Measurements from ENCODE around the gene IQGAP2.

IQGAP2 gene

DNA sequence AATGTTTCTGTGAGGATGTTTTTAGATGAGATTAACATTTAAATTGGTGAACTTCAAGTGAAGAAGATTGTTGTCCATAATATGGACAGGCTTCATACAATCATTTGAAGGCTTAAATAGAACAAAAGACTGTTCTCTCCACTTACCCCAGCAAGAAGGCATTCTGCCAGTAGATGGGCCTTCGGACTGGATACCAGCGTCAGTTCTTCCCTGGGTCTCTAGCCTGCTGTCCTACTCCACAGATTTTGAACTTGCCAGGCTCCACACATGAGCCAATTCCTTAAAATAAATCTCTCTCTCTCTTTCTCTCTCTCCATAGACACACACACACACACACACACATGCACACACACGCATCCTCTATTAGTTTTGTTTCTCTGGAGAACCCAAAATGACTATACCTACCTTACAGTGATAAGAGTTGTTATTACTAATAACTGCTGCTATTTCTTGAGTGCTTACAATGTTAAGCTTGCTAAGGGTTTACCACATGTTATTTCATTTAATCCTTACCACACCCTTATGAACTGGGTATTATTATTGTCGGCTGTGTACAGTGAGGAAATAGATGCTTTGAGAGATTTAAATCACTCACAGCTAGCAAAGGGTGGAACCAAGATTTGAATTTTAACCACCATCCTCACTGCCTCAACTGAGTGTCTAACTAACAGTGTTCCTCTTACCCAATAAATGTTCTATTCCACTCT is 19.8 kb upstream of the IQGAP2 start:
- no peak for DNase-seq (ENCODE audit: low read depth in 2 of 2)

DNA sequence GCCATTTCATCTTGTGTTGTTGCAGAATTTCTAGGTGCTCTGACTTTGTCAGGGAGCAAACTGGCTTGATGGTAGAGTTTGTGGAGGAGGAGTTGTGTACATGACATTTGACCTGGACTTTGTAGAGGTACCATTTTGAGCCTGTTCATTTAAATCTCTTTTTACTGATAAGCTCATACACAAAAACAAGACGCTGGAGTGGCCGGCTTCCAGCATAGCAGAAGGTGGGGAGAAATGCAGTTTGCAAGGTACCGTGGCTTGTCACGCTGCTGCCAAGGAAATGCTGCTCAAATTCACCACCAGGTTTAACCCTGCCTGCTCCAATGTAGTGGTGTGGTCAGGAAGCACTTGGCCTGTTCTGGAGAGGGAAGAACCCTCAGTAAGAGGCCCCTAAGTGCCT is 18.9 kb upstream of the IQGAP2 start:
- no peak for DNase-seq (ENCODE audit: low read depth in 2 of 2)

- DNase-seq (ENCODE audit: low read depth in 2 of 2) = no peak
These were observed 18.4 kb upstream of the IQGAP2 start for GRCh38 chr5:76384705-76385104.

DNA sequence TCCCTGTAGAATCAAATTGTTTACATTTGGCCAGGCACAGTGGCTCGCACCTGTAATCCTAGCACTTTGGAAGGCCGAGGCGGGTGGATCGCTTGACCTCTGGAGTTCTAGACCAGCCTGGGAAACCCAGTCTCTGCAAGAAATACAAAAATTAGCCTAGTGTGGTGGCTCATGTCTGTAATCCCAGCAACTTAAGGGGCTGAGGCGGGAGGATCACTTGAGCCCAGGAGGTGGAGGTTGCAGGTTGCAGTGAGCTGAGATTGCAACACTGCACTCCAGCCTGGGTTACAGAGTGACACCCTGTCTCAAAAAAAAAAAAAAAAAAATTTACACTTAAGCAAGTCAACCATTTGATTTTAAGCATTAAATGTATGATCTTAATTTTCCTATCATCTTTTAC is 17.5 kb upstream of the IQGAP2 start:
- DNase-seq (ENCODE audit: low read depth in 2 of 2) = no peak

GRCh38 chr5:76386360-76386759 is 16.7 kb upstream of the IQGAP2 start:
- DNase-seq (ENCODE audit: low read depth in 2 of 2) = no peak

GRCh38 chr5:76388236-76388635 is 14.8 kb upstream of the IQGAP2 start:
- no peak for DNase-seq (ENCODE audit: low read depth in 2 of 2)

DNA sequence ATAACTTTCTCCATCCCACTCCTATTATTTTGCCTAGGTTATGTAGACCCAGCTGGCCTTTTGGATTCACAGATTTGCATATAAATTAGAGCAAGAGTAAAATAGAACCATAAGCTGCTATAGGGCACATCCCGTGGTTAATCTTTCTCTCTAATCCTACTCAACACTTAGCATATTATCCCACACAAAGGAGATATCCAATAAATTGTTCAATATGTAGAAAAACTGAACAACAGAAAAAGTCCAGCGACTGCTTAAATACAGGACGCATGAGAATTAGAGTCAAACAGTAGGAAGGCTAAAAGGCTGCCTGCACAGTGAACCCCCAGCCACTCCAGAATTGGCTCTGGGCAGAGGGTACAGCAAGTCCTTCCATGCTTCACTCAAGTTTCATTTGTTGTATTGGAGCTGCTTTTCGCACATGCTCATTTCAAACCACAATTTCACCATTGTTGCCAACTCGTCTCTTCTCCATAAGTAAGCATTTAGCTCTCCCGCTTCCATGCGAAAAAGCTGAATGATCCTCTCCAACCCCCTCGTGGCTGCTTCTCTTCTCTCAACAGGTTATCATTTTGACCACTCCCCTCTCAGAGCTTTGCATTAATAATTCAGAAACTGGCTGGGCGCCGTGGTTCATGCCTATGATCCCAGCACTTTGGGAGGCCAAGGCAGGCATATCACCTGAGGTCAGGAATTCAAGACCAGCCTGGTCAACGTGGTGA is 14.1 kb upstream of the IQGAP2 start:
- DNase-seq (ENCODE audit: low read depth in 2 of 2) = no peak

DNA sequence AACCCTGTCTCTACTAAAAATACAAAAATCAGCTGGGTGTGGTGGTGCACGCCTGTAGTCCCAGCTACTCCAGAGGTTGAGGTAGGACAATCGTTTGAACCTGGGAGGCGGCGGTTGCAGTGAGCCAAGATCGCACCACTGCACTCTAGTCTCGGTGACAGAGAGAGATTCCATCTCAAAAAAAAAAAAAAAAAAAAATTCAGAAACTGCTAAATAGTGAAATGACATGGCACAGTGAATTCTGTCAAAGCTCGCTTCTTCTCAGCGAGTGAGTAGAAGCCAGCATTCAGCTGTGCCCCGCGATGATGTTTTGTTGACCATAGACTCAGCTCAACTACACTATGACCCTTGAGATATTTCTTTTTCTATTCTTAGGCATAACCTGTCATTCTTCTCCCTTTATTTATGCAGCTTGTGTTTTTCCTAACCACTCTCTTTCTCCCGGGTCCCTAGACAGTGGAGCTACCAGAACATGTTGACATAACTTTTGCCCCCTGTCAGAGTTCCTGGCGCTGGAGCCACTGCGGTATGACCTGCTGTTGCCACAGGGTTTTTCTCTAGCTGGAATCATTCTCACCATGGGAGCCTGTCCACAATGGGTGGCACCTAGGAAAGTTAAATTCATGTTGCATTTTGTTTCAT is 13.5 kb upstream of the IQGAP2 start:
- DNase-seq (ENCODE audit: low read depth in 2 of 2) = no peak

DNA sequence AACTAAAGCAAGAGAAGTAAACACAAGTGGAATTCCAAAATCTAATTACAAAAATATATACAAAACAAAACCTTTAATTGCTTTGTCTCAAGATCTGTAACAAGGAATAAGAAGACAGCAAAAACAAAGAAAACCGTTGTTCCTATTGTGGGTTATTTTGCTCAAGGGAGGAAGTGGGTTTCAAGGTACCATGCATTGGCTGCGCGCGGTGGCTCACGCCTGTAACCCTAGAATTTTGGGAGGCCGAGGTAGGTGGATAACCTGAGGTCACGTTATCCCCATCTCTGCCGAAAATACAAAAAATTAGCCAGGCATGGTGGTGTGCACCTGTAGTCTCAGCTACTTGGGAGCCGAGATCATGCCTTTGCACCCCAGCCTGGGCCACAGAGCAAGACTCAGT is 12.1 kb upstream of the IQGAP2 start:
- DNase-seq (ENCODE audit: low read depth in 2 of 2) = no peak

DNA sequence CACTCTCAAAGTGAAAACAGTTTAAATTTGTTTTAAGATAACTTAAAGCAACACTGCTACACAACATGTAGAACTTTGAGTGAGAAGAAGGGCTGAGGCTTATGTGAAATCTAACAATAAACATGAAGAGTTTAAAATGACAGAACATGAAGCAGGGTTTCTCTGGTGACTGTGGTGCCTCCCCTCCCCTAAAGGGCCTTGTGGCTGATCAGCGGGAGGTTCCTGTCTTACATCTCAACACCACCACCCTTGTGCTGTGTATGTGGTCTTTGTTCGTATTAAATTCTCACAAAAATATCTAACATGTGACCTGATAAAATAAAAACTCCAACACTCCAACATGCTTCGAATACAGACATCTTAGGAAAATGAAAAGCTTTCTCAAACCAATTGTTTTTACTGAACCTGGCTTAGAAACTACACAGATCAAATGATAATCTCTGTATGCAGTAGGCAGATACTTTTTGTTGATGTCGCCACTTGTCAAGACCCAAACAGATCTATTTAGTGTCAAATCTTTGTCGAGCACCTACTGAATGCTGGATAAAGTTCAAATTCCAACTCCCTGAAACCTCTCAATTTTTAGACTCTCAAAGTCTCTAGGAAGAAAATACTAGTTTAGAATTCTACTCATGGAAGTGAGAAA is 9.9 kb upstream of the IQGAP2 start:
- DNase-seq (ENCODE audit: low read depth in 2 of 2) = no peak

GRCh38 chr5:76397200-76397599 is 5.9 kb upstream of the IQGAP2 start:
- DNase-seq (ENCODE audit: low read depth in 2 of 2) = no peak

DNA sequence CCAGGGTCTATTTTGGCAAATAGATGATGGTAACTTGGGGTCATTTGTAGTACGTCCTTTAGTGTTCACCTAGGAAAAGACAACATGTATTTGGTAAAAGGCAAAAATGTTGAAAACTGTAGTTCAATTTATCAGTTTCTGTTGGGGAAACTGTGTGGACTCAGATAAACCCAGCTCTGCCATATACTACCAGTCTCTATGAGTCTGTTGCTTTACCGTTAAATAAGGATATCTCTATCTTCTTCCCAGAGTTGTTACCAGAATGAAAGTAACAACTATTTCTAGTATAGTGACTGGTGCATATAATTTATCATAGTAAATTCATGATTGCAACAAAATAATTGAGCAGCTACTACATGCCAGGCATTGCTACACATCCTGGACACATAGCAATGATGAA is 3.8 kb upstream of the IQGAP2 start:
- no peak for DNase-seq (ENCODE audit: low read depth in 2 of 2)

GRCh38 chr5:76400466-76400865 is 2.6 kb upstream of the IQGAP2 start:
- DNase-seq (ENCODE audit: low read depth in 2 of 2) = no peak

- no peak for DNase-seq (ENCODE audit: low read depth in 2 of 2)
These were observed 1.3 kb upstream of the IQGAP2 start for GRCh38 chr5:76401801-76402250.

GRCh38 chr5:76402251-76402885 is 717 bp upstream of the IQGAP2 start:
- DNase-seq (ENCODE audit: low read depth in 2 of 2) = peak; percentile 28 to 48

DNA sequence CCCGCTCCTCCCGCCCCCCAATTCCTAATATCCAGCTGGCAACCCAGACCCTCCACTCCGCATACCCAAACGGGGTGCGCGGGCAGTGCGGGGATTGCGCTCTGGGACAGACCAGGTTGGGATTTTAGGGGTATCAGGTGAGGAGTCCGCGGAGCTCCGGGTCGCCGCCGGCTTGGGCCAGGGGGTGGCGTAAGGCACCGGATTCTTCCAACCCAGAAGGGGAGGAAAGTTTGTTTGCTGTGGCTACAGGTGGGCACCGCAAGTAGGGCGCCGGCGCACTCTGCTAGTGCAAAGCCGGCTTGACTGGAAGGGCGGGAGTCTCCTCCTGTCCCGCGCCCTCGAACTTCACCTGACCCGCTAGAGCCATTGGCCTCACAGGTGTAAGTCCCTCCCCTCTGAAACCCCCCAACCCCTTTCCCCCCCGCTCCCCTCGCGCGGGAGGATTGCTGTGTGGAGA is 709 bp downstream of the IQGAP2 start:
- DNase-seq (ENCODE audit: low read depth in 2 of 2) = peak; percentile 31 to 35

DNA sequence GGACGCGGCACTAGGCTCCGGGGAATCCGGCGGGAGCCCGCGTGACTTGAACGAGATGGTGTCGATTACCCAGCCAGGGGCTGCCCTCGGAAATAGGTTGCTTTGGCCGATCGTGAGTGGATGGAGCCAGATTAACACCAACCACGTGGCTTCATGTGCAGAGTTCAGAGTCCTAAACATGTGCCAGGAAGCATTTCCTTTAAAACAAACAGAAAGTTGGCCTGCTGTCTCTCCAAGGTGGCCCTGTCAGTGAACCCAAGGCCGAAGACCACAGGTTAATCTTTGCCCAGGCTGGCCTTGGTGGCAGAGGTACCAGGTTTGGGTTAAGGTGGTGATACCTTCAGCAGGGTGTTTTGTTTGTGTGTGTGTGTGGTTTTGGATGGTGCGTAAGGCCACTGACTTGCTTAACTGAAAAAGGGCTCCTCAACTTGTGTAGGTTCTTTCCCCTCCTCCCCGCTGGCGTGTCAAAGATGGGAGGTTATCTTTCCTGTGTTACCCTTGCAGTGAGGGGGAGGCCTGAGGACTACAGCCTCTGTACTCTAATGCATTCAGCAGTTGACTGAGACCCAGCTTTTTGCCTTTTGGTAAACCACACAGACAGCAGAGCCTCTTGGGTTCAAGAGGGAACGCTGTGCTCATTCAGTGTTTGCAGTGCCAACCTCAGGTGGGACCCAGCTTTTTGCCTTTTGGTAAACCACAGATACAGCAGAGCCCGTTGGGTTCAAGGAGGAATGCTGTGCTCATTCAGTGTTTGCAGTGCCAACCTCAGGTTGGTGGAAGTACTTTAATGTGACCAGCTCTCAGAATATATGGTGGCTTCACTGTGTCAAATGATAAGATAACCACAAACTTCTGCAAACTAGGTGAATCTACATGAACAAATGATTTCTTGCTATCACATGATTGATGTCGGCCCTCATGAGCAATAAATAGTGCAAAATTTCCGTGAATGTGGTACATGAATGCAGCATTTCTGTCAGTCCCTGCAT is 1.4 kb downstream of the IQGAP2 start:
- DNase-seq (ENCODE audit: low read depth in 2 of 2) = peak; percentile 34 to 45

GRCh38 chr5:76406014-76406413 is 2.9 kb downstream of the IQGAP2 start:
- DNase-seq (ENCODE audit: low read depth in 2 of 2) = no peak

- no peak for DNase-seq (ENCODE audit: low read depth in 2 of 2)
These were observed 3.6 kb downstream of the IQGAP2 start for GRCh38 chr5:76406673-76407072.

DNA sequence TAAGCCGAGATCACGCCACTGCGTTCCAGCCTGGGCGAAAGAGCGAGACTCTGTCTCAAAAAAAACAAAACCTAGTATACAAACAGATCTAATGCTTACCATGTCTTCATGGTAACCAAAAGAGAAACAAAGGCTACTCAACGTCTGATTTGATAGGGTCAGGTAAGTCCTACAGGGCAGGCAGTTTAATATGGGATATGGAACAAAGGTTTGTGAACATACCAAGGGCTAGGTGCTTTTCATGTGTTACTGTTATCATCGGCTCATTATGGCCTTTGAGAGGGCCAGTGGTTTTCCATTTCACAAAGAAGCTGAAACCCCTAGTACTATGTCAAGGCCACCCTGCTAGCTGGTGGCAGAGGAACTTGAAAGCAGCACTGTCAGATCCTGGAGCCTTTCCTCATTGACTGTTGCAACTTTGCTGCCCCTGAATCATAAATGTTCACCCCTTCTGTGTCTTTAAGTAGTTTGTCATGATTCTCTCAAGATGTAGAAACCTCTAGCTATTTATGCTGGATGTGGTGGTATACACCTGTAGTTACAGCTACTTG is 5.1 kb downstream of the IQGAP2 start:
- DNase-seq (ENCODE audit: low read depth in 2 of 2) = no peak
